SK-N-SH (cell line): ENCODE measurements around the gene CELF2. TPM values are rescaled to one million over a fixed set of nuclear protein-coding genes. Genes with fewer than 3 reads are reported as not detected.

ENCODE experiments used
- CTCF ChIA-PET: fragments of 300-600, 350-600 bp; formaldehyde crosslinking; extraction: SDS; loops from one replicate; lab custom pipeline; 2021; lab: Yijun Ruan, JAX
- POLR2A ChIA-PET: fragments of 350-600 bp; sonication (Branson Sonifier 250); formaldehyde crosslinking; extraction: SDS; loops from one replicate; lab custom pipeline; 2020; ENCODE audit warnings: antibody characterized with exemption, inconsistent platforms; lab: Yijun Ruan, JAX
- DNase-seq: peaks from one replicate; pipeline ENCODE4 v3.0.0; 2012
- H2AFZ ChIP-seq: fragments of 200-600 bp; sonication (generic); 2 replicates; pipeline ENCODE4 v1.8.1; 2016; ENCODE audit warnings: antibody characterized with exemption, mild to moderate bottlenecking, low read depth
- H3F3A ChIP-seq: fragments of 200-600 bp; sonication (generic); replicated peaks from 2 replicates; pipeline ENCODE3; 2016; ENCODE audit warnings: antibody characterized with exemption, mild to moderate bottlenecking; ENCODE audit not compliant: insufficient read depth
- H3K27ac ChIP-seq, 2 experiments: fragments of 200-500 bp in 1 of 2; fragments of 200-600 bp in 1 of 2; sonication (Bioruptor generic) in 1 of 2; sonication (generic), shearing (Covaris generic) in 1 of 2; 2 replicates each; pipeline versions ENCODE4 v1.5.1 to v1.6.1; 2014 to 2016; ENCODE audit warnings: low read depth in 2 of 2, inconsistent platforms in 1 of 2, low read length in 1 of 2, mild to moderate bottlenecking in 1 of 2, mixed read lengths in 1 of 2
- H3K27me3 ChIP-seq: fragments of 200-600 bp; sonication (generic), shearing (Covaris generic); 2 replicates; pipeline ENCODE4 v1.6.1; 2016; ENCODE audit warnings: mixed run types; ENCODE audit not compliant: insufficient read depth
- H3K36me3 ChIP-seq, 2 experiments: fragments of 200-500 bp in 1 of 2; fragments of 200-600 bp in 1 of 2; sonication (Bioruptor generic) in 1 of 2; sonication (generic) in 1 of 2; replicated peaks in 1 of 2; 2 replicates each; pipeline versions ENCODE3 to v1.5.1; 2014 to 2016; ENCODE audit warnings: low read length in 1 of 2, mild to moderate bottlenecking in 1 of 2; ENCODE audit not compliant: insufficient read depth in 2 of 2, control insufficient read depth in 1 of 2
- H3K4me1 ChIP-seq, 2 experiments: fragments of 200-500 bp in 1 of 2; fragments of 200-600 bp in 1 of 2; sonication (Bioruptor generic) in 1 of 2; sonication (generic), shearing (Covaris generic) in 1 of 2; 2 replicates each; pipeline versions ENCODE4 v1.5.1 to v1.6.1; 2014 to 2016; ENCODE audit warnings: low read depth in 1 of 2, low read length in 1 of 2, mixed run types in 1 of 2; ENCODE audit not compliant: insufficient read depth in 2 of 2, control insufficient read depth in 1 of 2
- H3K4me2 ChIP-seq: fragments of 200-600 bp; sonication (generic), shearing (Covaris generic); 2 replicates; pipeline ENCODE4 v1.6.1; 2017; ENCODE audit warnings: mixed run types
- H3K4me3 ChIP-seq, 2 experiments: fragments of 200-500 bp in 1 of 2; fragments of 200-600 bp in 1 of 2; sonication (Bioruptor generic) in 1 of 2; sonication (generic), shearing (Covaris generic) in 1 of 2; 2 replicates each; pipeline versions ENCODE4 v1.5.1 to v1.8.1; 2014 to 2016; ENCODE audit warnings: low read depth in 2 of 2, inconsistent platforms in 1 of 2, low read length in 1 of 2, mild to moderate bottlenecking in 1 of 2, mixed read lengths in 1 of 2, moderate library complexity in 1 of 2
- H3K79me2 ChIP-seq: fragments of 200-600 bp; sonication (generic); 2 replicates; pipeline ENCODE4 v1.8.1; 2017; ENCODE audit warnings: mild to moderate bottlenecking; ENCODE audit not compliant: insufficient read depth
- H3K9ac ChIP-seq: fragments of 200-600 bp; sonication (generic); 2 replicates; pipeline ENCODE4 v1.6.1; 2017; ENCODE audit warnings: mixed run types
- H3K9me2 ChIP-seq: fragments of 200-600 bp; sonication (generic); 2 replicates; pipeline ENCODE4 v1.6.1; 2017; ENCODE audit warnings: mixed run types
- H3K9me3 ChIP-seq: fragments of 200-600 bp; sonication (generic); 2 replicates; pipeline ENCODE4 v1.6.1; 2017; ENCODE audit warnings: mixed run types, mild to moderate bottlenecking, moderate library complexity
- H4K20me1 ChIP-seq: fragments of 200-600 bp; sonication (generic); 2 replicates; pipeline ENCODE4 v1.6.1; 2017; ENCODE audit warnings: mild to moderate bottlenecking, mixed run types; ENCODE audit not compliant: insufficient read depth
- EZH2phosphoT487 ChIP-seq: fragments of 200-600 bp; sonication (generic); IDR thresholded peaks from 2 replicates; pipeline ENCODE4 v1.6.1; 2017; ENCODE audit warnings: low read depth, mixed run types, mild to moderate bottlenecking, antibody characterized with exemption, moderate library complexity, borderline replicate concordance
- FOSL2 ChIP-seq: IDR thresholded peaks from 2 replicates; pipeline ENCODE4 v1.4.0; 2012; ENCODE audit warnings: low read depth, mild to moderate bottlenecking, moderate library complexity, borderline replicate concordance
- FOXJ3 ChIP-seq: sonication (generic); formaldehyde crosslinking; IDR thresholded peaks from 2 replicates; pipeline ENCODE4 v1.5.1; 2020; ENCODE audit warnings: mild to moderate bottlenecking, missing genetic modification reagents
- FOXM1 ChIP-seq: IDR thresholded peaks from 2 replicates; pipeline ENCODE4 v1.4.0; 2012; ENCODE audit warnings: low read depth, mild to moderate bottlenecking
- GABPA ChIP-seq: IDR thresholded peaks from 2 replicates; pipeline ENCODE4 v1.4.0; 2012; ENCODE audit warnings: low read depth, mild to moderate bottlenecking
- IRF3 ChIP-seq: fragments of 150-350 bp; IDR thresholded peaks from 2 replicates; pipeline ENCODE4 v1.6.1; 2016; ENCODE audit warnings: mild to moderate bottlenecking, low read depth, low read length
- JUND ChIP-seq: IDR thresholded peaks from 2 replicates; pipeline ENCODE4 v1.4.0; 2012
- MEF2A ChIP-seq: IDR thresholded peaks from 2 replicates; pipeline ENCODE4 v1.4.0; 2012; ENCODE audit warnings: low read depth, borderline replicate concordance
- MXI1 ChIP-seq: IDR thresholded peaks from 2 replicates; pipeline ENCODE4 v1.6.1; 2012; ENCODE audit warnings: mild to moderate bottlenecking, low read depth, low read length, improper control_type of control experiment
- NFIC ChIP-seq: IDR thresholded peaks from 2 replicates; pipeline ENCODE4 v1.4.0; 2012; ENCODE audit warnings: borderline replicate concordance
- RCOR1 ChIP-seq: fragments of 150-350 bp; IDR thresholded peaks from 2 replicates; pipeline ENCODE4 v1.6.1; 2017; ENCODE audit warnings: antibody characterized with exemption, low read length
- REST ChIP-seq: IDR thresholded peaks from 2 replicates; pipeline ENCODE4 v1.6.1; 2012; ENCODE audit warnings: mild to moderate bottlenecking, low read depth, low read length, moderate library complexity
- RXRA ChIP-seq: IDR thresholded peaks from 2 replicates; pipeline ENCODE4 v1.4.0; 2012; ENCODE audit warnings: low read depth, mild to moderate bottlenecking, borderline replicate concordance
- SIN3A ChIP-seq: IDR thresholded peaks from 2 replicates; pipeline ENCODE4 v1.6.1; 2012; ENCODE audit warnings: low read depth, mild to moderate bottlenecking, low read length, moderate library complexity, borderline replicate concordance
- SMC3 ChIP-seq: IDR thresholded peaks from 2 replicates; pipeline ENCODE4 v1.6.1; 2012; ENCODE audit warnings: low read depth, low read length, improper control_type of control experiment
- TAF1 ChIP-seq: IDR thresholded peaks from 2 replicates; pipeline ENCODE4 v1.6.1; 2012; ENCODE audit warnings: low read depth, mild to moderate bottlenecking, low read length, moderate library complexity, borderline replicate concordance
- TEAD4 ChIP-seq: IDR thresholded peaks from 2 replicates; pipeline ENCODE4 v1.4.0; 2012; ENCODE audit warnings: mild to moderate bottlenecking, borderline replicate concordance; ENCODE audit not compliant: insufficient read depth
- USF1 ChIP-seq: IDR thresholded peaks from 2 replicates; pipeline ENCODE4 v1.4.0; 2012; ENCODE audit warnings: low read depth, borderline replicate concordance
- USF2 ChIP-seq: fragments of 150-350 bp; IDR thresholded peaks from 2 replicates; pipeline ENCODE4 v1.6.1; 2017; ENCODE audit warnings: antibody characterized with exemption, low read length, low read depth, borderline replicate concordance
- WGBS: methylation state at CpG from one replicate; pipeline ENCODE4 v1.1.6; 2017; ENCODE audit warnings: low lambda C conversion rate; 5-methylcytosine and 5-hydroxymethylcytosine counted together
- polyA plus RNA-seq, 3 experiments: library from polyadenylated mRNA; depleted of rRNA; stranded (reverse); fragments of >200 nt; gene quantifications; 2 replicates each; pipeline ENCODE4 v1.2.3, GENCODE V29; 2012

The CELF2 gene
- polyA plus RNA-seq, 1 of the 3 experiments (the other 2 are of a cell fraction): 0.03 TPM

GRCh38 chr10:10975647-10976046, 42.0 kb upstream of the CELF2 start:
- TF ChIP-seq NFIC (no peak), MXI1 (no peak), USF1 (no peak), IRF3 (no peak), RCOR1 (no peak), GABPA (no peak), FOSL2 (no peak), USF2 (no peak), TEAD4 (no peak), TAF1 (no peak), MEF2A (no peak), FOXJ3 (CRISPR knock-in tag) (no peak), EZH2phosphoT487 (no peak), FOXM1 (no peak), RXRA (no peak), SIN3A (no peak), JUND (no peak), REST (no peak), SMC3 (no peak)
- Histone ChIP-seq H3K9me3 (no peaks in the 10 kb centered on the region), H3K4me3 (no peak overlapping the region), H3K36me3 (no peaks in the 10 kb centered on the region), H3K9ac (no peak overlapping the region), H4K20me1 (no peaks in the 10 kb centered on the region), H3F3A (no peaks in the 10 kb centered on the region), H3K27ac (no peak overlapping the region), H3K4me2 (no peak overlapping the region), H3K27me3 (no peaks in the 10 kb centered on the region), H3K79me2 (no peaks in the 10 kb centered on the region), H3K9me2 (no peaks in the 10 kb centered on the region), H2AFZ (no peak overlapping the region), H3K4me1 (no peaks in the 10 kb centered on the region)
- POLR2A ChIA-PET: no interaction called here
- DNase-seq: no peak
- CTCF ChIA-PET: interaction anchor here (1.1 kb wide), 1 partner anchor 13 kb away, joined by 3 read pairs; no protein-coding TSS in a partner anchor
- WGBS: 0% methylated on average over 2 of the region's 2 CpGs
